HFFc6 (cell line): Measurements from ENCODE around the gene CROCC. TPM values are rescaled to one million over a fixed set of nuclear protein-coding genes. Genes with fewer than 3 reads are reported as not detected.
"Not testable (repeated sequence)": the region's sequence is repeated elsewhere in the genome, so short reads cannot be mapped to it uniquely, and the experiment has no call there.

Experiments used
- DNase-seq: peaks from one replicate; pipeline ENCODE4 v3.0.0-alpha.2; 2018
- H3K27ac Mint-ChIP-seq: 2 replicates; pipeline ENCODE4 v1.8.0; 2020; ENCODE audit warnings: mild to moderate bottlenecking, mixed read lengths
- H3K27me3 Mint-ChIP-seq: 2 replicates; pipeline ENCODE4 v1.8.0; 2021; ENCODE audit warnings: mild to moderate bottlenecking, moderate library complexity, mixed read lengths; ENCODE audit not compliant: insufficient read depth
- H3K36me3 Mint-ChIP-seq: 2 replicates; pipeline ENCODE4 v1.8.0; 2021; ENCODE audit warnings: low read depth, mixed read lengths
- H3K4me1 Mint-ChIP-seq: 2 replicates; pipeline ENCODE4 v1.8.0; 2020; ENCODE audit warnings: low read depth, mixed read lengths
- H3K4me3 Mint-ChIP-seq: 2 replicates; pipeline ENCODE4 v1.8.0; 2020; ENCODE audit warnings: mild to moderate bottlenecking, moderate library complexity, mixed read lengths
- H3K9me3 Mint-ChIP-seq: 2 replicates; pipeline ENCODE4 v1.8.0; 2020; ENCODE audit warnings: mild to moderate bottlenecking, mixed read lengths
- total RNA-seq, 6 experiments: library from RNA; stranded (reverse); fragmentation: NEBNext Ultra II Directional; extraction: Animal tissue kit (Norgen Biotek cat#: 25700); gene quantifications; 2 replicates in 1 of 6; 3 replicates in 5 of 6; pipeline ENCODE4 v1.2.3, GENCODE V29; 2021
- TF ChIP-seq, protein P1 (sequence below): fragments of 200-600 bp; sonication (generic); IDR thresholded peaks from 2 replicates; pipeline ENCODE4 v1.5.0; 2021; ENCODE audit warnings: antibody characterized with exemption, mild to moderate bottlenecking

CROCC gene
- total RNA-seq, 6 experiments from 2014 or later: 10.3 to 14.6 (median 12.5) TPM

DNA sequence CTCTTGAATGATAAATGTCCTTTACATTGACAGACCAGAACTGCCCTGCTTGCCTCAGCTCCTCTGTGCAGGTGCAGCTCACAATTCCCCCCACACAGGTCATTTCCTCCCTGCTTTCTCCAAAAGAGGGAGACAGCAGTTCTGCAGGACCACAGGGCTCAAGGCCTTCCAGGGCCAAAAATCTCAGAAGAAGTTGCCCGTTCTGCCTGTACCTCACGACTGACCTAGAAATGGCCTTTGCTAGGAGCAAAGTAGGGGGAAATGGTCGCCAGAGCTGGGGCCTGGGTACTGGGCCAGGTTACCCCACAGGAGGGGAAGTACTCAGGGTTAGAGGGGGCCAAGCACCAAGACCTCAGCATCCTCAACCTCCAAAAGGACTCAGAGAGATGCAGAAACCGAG is 14.9 kb upstream of the CROCC start:
- no peak for DNase-seq
- Mint-ChIP-seq H3K27me3 (no peaks in the 10 kb centered on the region), H3K4me1 (peaks cover 7% of the 10 kb centered on the region; the same call in 1 of the 2 replicates), H3K9me3 (no peaks in the 10 kb centered on the region), H3K36me3 (no peaks in the 10 kb centered on the region), H3K4me3 (no peak overlapping the region), H3K27ac (no peak overlapping the region)
- TF ChIP-seq, protein P1, sequence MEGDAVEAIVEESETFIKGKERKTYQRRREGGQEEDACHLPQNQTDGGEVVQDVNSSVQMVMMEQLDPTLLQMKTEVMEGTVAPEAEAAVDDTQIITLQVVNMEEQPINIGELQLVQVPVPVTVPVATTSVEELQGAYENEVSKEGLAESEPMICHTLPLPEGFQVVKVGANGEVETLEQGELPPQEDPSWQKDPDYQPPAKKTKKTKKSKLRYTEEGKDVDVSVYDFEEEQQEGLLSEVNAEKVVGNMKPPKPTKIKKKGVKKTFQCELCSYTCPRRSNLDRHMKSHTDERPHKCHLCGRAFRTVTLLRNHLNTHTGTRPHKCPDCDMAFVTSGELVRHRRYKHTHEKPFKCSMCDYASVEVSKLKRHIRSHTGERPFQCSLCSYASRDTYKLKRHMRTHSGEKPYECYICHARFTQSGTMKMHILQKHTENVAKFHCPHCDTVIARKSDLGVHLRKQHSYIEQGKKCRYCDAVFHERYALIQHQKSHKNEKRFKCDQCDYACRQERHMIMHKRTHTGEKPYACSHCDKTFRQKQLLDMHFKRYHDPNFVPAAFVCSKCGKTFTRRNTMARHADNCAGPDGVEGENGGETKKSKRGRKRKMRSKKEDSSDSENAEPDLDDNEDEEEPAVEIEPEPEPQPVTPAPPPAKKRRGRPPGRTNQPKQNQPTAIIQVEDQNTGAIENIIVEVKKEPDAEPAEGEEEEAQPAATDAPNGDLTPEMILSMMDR: no peak

DNA sequence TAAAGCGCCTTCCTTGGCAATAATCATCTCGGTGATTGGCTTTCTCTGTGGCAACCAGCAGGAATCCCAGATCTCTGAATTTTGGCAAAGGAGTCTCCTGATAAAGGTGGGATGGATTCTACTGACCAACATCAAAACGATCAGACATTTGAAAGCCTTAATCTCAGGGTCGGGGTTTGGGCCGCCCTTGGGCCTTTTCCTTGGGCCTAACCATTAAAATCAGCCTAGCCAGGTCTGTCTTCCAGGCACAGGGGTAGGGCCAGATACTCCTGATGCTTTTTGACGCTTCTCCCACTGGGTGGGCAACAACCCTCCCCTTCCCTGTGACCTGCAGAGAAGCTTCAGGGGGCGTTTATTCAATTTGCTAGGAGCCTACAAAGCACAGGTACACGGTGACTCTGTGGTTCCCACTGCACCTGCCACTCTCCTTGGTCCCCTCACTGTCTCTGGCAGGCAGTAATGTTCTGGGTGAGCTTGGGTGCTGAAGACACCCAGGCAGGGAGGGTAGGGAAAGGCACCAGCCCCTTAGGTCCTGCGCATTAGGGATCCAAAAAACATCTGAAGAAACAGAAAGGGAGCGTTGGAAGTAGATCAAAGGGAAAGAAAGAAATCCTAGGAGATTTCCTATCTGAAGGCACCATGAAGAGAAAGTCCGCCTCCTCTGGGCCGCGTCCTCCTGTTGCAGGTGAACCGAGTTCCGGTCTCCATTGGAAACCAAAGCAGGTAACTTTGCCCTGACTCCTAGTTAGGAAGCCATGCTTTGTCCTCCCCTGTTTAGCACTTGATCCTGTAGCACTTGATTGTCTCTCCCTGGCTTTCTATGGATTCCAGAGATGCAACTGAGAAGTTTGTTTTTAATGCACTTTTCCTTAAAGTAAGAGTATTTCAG is 13.6 kb upstream of the CROCC start:
- Mint-ChIP-seq H3K36me3 (no peaks in the 10 kb centered on the region), H3K4me3 (no peak overlapping the region), H3K9me3 (no peaks in the 10 kb centered on the region), H3K27me3 (no peaks in the 10 kb centered on the region), H3K4me1 (peaks cover 7% of the 10 kb centered on the region), H3K27ac (no peak overlapping the region)
- DNase-seq: no peak
- TF ChIP-seq, protein P1: no peak

DNA sequence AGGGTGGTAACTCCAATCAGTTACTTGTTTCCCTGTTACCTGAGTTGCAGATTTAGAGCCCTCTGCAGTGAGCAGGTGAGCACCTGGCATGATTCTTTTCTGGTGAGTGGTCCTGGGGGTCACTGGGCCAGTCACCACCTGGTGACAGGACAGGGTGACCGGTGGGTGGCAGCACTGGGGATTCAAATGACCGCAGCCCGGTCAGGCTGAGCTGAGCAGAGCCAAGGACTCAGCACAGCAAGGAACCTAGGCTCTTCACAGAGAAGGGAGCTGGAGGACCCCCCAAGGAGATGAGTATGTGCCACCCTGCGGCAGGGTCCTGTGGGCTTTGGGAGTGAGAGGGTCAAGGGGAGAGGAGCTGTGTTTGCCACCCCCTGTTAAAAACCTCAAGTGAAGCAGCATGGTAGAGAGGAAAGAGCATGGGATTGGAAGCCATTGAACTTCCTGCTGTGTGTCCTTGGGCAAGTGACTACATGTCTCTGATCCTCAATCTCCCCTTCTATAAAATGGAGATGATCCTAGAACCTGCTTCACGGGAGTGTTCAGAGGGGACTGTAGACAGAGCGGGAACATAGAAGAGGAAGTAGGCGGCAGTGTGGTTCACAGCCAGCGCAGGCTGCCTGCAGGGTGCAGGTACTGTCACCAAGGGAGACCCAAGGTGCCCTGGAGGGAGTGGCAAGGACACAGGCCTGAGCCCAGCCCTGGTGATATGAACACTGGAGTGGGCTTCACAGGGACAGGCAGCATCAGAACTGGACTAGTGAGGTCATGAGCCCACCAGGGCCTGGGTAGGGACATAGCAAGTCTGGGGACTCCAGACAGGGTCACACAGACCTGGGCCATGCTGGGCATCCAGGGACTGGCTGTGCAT is 9.6 kb upstream of the CROCC start:
- not testable (repeated sequence) for H3K27ac Mint-ChIP-seq, H3K36me3 Mint-ChIP-seq, DNase-seq, H3K4me3 Mint-ChIP-seq, H3K9me3 Mint-ChIP-seq, H3K27me3 Mint-ChIP-seq
- peaks cover 27% of the 10 kb centered on the region for H3K4me1 Mint-ChIP-seq

DNA sequence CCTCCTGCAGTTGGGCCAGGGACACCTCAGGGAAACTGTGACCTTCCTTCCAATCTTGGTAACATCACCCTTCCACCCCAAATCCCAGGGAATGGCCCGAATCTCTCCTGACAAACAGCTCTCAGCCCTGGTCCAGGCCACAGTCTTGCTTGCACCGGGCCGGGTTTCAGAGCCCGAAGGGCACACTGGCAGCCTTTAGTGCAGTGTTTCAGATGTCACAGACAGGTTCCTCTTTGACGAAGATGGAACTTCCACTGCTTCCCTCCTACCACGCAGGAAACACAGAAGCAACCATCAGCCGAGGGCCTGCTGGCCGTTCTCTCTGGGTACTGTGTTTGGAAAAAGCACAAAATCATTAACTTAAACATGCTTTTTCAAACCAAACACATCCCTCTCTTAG is 9.0 kb upstream of the CROCC start:
- not testable (repeated sequence) for H3K9me3 Mint-ChIP-seq, DNase-seq, H3K36me3 Mint-ChIP-seq, H3K27ac Mint-ChIP-seq, H3K27me3 Mint-ChIP-seq
- Mint-ChIP-seq H3K4me1 (peaks cover 21% of the 10 kb centered on the region), H3K4me3 (peak overlapping the region; percentile 87; the same call in 1 of the 2 replicates)

DNA sequence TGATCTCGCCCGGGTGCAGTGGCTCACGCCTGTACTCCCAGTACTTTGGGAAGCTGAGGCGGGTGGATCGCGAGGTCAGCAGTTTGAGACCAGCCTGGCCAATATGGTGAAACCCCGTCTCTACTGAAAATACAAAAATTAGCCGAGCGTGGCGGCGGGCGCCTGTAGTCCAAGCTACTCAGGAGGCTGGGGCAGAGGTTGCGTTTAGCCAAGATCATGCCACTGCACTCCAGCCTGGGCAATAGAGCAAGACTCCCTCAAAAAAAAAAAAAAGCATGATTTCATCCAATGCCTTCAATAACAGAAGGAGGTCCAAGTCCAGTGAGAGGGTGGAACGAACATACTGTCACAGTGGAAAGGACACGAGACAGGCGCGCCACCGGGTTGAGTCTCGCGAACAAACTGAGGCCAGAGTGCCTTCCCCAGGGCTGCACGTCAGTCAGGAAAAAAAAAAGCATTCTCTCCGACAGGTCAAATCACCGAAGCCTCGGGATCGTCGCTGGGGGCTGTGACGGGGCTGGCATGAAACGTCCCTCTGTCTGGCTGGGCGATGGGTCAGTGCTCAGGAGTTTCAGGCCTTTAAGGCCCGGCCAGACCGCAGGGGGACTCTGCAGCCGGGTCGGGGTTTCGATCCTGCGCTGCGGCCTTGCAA is 8.4 kb upstream of the CROCC start:
- H3K4me1 Mint-ChIP-seq: peaks cover 20% of the 10 kb centered on the region
- H3K9me3 Mint-ChIP-seq: no peaks in the 10 kb centered on the region
- TF ChIP-seq, protein P1: no peak; the same call in 1 of the 2 replicates
- no peak for DNase-seq
- no peaks in the 10 kb centered on the region for H3K36me3 Mint-ChIP-seq
- peak overlapping the region; percentile 70 for H3K27ac Mint-ChIP-seq
- H3K4me3 Mint-ChIP-seq: peak overlapping the region; percentile 87
- peaks cover 4% of the 10 kb centered on the region for H3K27me3 Mint-ChIP-seq

DNA sequence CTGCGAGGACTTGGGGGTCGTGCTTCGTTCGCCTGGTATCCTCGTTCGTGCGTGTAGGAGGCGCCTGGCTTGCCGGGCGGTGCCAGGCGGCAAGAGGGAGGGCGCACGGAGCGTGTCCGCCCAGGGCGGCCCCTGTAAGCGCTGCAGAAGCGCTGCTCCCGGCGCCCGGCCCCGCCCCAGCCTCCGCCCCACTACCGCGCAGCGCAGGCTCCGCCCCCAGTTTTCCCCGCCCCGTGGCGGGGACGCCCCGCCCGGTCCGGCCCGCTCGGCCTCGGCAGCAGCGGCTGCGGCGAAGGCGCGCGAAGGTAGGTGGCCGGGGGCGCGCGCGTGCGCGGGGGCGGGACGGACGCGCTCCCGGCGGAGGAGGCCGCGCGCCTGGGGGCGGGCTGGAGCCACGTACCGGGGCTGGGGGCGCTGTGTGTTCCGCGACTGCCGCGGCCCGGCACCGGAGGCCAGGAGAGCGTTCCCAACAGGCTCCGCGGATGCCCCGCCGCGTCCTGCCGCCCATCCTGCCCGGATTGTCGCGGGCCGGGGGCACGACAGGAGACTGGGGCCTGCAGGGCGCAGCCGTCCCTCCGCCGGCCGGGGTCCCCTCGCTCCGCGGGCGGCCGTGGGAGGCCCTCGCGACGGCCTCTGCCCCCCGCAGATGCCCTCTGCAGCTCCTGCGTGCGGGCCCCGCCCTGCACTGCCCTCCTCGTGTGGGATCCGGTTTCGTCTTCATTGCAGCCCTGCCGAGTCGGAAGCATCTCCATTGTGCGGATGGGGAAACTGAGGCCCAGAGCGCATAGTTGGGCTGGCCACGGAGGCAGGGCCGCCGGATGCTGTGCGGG is 7.7 kb upstream of the CROCC start:
- Mint-ChIP-seq H3K36me3 (no peaks in the 10 kb centered on the region), H3K4me1 (peaks cover 20% of the 10 kb centered on the region), H3K9me3 (no peaks in the 10 kb centered on the region), H3K27me3 (peaks cover 4% of the 10 kb centered on the region), H3K4me3 (peak overlapping the region; percentile 91), H3K27ac (peak overlapping the region; percentile 80)
- peak; percentile 85 for DNase-seq
- TF ChIP-seq, protein P1: peak; percentile 24; the same call in 1 of the 2 replicates

DNA sequence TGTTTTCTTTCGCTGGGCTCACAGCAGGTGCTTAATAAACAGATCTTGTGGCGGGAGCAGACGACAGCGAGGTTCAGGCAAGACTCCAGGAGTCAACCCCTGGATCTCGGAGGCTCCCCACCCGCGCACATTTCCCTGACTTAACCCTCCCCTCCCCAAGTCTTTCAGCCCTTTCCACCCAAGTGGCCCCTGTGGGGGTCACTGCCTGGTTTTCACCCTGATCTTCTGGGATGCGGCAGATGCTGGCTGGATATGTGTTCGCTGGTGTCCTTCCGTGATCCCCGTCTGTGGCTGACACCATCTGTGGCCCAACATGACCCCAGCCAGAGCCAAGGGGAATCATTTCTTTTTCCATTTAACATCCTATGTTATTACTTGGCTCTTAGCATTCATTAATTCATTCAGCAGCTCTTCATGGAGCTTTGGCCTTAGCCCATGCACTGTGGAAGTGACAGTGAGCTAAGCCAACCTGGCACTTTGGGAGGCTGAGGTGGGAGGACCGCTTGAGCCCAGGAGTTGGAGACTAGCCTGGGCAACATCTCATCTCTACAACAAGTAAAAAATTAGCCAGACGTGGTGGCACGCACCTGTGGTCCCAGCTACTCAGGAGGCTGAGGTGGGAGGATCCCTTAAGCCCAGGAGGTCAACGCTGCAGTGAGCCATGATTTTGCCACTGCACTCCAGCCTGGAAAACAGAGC is 6.7 kb upstream of the CROCC start:
- peak overlapping the region; percentile 80 for H3K27ac Mint-ChIP-seq
- peak overlapping the region; percentile 91 for H3K4me3 Mint-ChIP-seq
- DNase-seq, H3K27me3 Mint-ChIP-seq, H3K36me3 Mint-ChIP-seq, H3K9me3 Mint-ChIP-seq: not testable (repeated sequence)
- H3K4me1 Mint-ChIP-seq: peaks cover 20% of the 10 kb centered on the region
